Activated CD8-positive, alpha-beta memory T cell treated with anti-CD3 and anti-CD28 coated beads, Interleukin-2, amount 50 U/mL, for 1 hour (primary cell): Measurements from ENCODE around the gene LASP1.
"Not testable (repeated sequence)": the region's sequence is repeated elsewhere in the genome, so short reads cannot be mapped to it uniquely, and the experiment has no call there.

Experiments used
- DNase-seq: peaks from one replicate; pipeline ENCODE4 v3.0.0-alpha.2; 2020; ENCODE audit errors: extremely low read depth

The LASP1 gene

DNA sequence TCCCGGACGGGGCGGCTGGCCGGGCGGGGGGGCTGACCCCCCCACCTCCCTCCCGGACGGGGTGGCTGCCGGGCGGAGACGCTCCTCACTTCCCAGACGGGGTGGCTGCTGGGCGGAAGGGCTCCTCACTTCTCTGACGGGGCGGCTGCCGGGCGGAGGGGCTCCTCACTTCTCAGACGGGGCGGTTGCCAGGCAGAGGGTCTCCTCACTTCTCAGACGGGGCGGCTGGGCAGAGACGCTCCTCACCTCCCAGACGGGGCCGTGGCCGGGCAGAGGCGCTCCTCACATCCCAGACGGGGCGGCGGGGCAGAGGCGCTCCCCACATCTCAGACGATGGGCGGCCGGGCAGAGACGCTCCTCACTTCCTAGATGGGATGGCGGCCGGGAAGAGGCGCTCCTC is 60.9 kb downstream of the LASP1 start:
- DNase-seq = not testable (repeated sequence)

DNA sequence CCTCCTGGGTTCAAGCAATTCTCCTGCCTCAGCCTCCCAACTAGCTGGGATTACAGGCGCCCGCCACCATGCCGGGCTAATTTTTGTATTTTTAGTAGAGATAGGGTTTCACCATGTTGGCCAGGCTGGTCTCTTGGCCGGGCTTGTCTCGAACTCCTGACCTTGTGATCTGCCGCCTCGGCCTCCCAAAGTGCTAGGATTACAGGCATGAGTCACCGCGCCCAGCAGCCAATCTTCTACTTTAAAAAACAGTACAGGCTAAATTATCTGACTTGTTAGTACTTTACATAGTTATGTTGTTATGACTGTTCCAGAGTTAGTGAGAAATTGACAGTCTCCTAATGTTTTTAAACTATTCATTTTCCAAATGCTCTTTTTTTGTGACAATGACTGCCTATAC is 64.1 kb downstream of the LASP1 start:
- not testable (repeated sequence) for DNase-seq

DNA sequence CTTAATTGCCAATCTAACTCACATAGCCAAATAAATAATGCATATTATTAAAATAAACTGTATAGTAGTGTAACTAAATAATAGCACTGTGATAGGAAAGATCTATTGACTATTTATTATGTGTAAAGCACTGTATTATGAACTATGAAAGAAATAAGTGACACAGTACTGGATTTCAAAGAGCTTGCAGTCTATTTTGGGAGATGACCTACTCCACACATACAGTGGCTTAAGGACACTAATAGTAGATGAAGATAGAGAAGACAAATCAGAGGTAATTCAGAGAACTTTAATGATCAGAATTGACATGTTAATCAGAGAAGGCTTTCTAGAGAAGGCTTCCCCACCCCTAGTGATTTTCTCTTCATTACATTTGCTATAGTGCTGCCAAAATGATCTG is 70.1 kb downstream of the LASP1 start:
- no peak for DNase-seq

DNA sequence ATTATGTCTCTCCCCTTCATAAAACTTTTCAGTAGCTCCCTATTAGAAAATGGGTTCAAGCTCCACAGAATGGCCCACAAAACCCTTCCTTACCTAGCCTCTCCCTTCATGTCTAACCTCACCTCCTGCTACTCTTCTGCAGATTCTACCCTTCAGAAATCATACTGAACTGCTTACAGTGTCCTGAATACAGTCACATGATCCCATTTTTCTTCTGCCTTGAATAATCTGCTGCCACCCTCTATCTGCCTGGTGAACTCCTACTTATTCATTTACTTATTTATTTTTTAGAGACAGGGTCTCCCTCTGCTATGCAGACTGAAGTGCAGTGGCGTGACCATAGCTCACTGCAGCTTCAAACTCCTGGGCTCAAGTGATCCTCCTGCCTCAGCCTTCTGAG is 70.5 kb downstream of the LASP1 start:
- DNase-seq = no peak

DNA sequence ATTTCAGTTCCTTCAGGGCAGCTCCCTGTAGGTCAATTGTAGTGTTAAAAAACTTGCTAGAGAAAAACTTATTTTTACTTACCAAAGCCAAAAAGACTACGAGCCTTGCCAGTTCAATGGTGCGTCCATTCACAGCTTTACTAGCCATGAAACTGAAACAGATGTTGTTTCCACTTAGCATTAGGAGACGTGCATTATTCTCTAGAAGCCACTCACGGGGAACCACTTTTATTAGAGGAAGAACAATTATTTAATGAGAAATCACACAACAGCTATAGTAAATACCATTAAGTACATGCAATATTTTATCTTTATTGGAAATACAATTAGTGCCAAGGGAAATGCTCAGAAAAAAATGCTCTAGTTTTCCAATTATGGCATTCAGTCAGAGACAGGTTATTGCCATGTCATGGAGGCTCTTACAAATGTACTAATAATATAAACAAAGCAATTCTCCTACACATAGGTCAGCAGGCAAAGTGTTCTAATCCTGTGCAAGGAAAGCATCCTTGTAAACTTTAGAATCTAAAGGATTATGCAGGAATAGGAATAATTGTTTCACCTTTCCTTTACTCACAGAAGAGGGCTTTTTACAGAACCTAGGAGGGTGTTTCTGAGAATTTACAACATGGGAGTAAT is 73.0 kb downstream of the LASP1 start:
- DNase-seq = no peak

DNA sequence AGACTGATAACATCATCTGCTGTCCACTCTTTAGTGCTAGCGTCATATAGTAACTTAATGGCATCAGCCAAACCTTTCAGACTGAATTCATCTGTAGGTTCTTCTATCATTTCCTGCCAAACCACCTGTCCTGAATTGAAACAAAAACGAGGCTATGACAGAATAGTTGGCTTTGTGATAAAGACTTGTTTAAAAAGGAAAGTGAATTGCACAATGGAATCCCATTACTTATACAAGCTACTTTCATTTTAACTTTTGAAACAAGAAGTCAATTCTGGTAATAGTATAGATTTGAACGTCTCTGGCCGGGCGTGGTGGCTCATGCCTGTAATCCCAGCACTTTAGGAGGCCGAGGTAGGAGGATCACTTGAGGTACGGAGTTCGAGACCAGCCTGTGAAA is 73.7 kb downstream of the LASP1 start:
- no peak for DNase-seq

DNA sequence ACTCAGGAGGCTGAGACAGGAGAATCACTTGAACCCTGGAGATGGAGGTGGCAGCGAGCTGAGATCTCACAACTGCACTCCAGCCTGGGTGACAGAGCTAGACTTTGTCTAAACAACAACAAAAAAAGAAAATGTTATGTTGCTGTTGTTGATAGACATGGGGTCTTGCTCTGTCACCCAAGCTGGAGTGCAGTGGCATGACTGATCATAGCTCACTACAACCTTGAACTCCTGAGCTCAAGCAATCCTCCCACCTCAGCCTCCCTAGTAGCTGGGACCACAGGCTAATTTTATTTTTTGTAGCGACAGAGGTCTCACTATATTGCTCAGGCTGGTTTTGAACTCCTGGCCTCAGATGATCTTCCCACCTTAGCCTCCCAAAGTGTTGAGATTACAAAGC is 77.3 kb downstream of the LASP1 start:
- DNase-seq = no peak

DNA sequence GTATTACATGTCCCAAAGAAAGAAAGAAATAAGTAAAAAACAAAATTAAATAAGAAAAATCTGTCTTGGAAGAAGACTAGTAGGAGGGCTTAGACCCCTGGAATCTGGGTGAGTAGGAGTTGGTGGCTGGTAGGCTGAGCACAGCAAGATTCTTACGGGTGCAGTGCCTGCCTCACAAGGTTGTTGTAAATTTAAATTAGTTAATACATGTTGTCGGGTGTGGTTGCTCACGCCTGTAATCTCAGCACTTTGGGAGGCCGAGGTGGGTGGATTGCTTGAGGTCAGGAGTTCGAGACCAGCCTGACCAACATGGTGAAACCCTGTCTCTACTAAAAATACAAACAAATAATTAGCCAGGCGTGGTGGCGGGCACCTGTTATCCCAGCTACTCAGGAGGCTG is 83.9 kb downstream of the LASP1 start:
- not testable (repeated sequence) for DNase-seq

DNA sequence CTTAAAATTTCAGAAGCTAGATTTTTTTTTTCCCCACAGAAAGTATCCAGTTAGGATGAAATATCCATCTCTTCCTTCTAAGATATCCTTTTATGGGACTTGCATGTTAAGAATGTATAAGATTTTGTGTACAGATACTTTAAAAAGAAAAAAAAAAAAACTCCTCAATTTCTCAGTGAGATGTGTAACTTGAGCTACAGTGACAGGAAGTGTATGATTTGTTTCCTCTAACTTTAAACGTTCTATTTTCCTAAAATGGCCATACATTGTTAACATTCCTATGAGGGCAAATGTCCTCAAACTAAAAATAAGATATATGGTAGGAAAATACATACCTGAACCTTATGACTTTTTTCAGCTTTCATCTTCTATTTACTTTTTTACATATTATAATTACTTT is 88.5 kb downstream of the LASP1 start:
- DNase-seq = no peak

DNA sequence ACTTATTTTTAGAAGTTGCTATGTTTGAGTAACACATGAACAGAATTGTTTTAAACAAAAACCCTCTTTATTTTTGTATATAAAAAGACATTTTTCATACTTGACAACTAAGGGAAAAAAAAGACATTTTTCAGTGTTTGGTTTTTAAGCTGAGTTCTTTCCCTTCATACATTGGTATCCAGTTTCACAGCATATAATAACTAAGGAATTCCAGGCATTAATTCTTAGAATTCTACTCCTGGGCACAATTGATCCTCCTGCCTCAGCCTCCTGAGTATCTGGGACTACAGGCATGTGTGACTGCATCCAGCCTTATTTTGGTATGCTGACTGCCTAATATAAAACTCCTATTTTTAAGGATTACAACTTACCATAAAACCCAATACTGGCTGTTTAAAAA is 88.9 kb downstream of the LASP1 start:
- DNase-seq = no peak

DNA sequence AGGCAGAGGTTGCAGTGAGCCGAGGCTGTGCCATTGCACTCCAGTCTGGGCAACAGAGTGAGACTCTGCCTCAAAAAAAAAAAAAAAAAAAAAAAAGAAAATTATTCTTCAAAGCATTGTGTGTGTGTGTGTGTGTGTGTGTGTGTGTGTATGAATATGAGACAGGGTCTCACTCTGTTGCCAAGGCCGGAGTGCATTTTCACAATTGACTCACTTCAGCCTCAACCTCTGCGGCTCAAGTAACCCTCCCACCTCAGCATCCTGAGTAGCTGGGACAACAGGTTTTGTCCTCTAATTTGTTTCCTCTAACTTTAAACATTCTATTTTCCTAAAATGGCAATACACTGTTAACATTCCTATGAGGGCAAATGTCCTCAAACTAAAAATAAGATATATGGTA is 89.7 kb downstream of the LASP1 start:
- DNase-seq = no peak

DNA sequence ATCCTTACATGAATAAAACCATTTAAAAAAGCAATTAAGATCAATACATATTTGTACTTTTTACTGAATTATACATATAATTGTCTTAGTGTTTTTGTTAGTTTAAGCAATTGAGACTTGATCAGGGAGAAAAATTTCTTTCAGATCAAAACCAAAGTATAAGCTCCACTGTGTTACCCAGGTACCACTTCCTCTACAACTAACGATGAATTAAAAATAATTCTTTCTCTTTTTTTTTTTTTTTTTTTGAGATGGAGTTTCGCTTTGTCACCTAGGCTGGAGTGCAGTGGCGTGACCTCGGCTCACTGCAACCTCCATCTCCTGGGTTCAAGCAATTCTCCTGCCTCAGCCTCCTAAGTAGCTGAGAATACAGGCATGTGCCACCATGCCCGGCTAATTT is 90.5 kb downstream of the LASP1 start:
- DNase-seq = no peak

DNA sequence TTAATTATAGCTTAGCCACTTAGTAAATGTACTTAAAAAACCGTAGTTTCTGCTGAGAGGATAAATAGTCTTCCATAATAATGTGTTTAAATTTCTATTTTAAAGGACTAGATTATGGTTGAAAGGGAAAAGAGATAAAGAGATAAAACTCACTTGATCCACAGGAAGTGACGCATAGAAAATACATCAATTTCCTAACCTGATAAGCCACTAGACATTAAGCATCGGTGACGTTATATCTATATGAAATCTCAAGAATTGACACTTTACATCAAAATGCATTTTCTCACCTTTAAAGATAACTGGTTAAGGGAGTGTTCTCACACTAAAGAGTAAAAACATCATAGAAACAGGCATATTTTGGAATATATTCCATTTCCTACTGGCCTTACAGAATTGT is 91.6 kb downstream of the LASP1 start:
- DNase-seq = no peak

DNA sequence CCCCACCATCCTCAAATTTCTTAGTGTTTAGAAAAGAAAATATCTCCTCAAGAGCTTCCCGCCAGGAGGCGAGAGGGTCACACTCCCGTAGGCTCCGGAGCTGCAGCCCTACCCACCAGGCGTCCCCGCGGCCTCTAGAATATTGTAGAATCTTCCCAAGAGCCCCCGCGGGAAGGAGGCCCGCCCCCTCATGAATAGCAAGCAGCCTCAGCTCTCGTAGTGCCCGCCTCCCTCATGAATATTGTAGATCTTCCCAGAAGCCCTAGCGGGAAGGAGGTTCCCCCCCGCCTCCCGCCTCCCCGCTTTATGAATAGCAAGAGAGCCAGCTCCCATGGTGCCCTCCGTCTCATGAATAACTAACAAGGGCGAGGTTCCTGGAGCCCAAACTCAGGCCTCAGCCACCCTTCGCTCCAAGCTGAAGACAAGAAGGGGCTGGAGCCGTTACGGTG is 97.5 kb downstream of the LASP1 start, which contains the start of gene FBXO47:
Gene FBXO47 (minus strand): TSS at position 114 of the 449 bp plus-strand sequence. CDS start 4,378 bp downstream, outside the sequence.
- DNase-seq = peak; percentile 68

DNA sequence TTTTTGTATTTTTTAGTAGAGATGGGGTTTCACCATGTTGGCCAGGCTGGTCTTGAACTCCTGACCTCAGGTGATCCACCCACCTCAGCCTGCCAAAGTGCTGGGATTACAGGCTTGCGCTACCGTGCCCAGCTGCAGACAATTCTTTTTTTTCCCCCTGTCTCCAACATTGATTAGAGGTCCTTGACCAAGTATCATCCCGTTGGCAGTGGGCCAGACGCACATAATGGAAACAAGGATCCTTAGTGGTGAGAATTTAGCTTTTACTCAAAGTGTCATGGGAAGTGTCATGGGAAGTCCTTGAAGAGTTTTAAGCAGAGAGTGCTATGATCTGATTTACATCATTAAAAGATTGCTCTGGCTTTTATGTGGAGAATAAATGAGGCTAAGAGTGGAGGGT is 99.4 kb downstream of the LASP1 start:
- DNase-seq = no peak

DNA sequence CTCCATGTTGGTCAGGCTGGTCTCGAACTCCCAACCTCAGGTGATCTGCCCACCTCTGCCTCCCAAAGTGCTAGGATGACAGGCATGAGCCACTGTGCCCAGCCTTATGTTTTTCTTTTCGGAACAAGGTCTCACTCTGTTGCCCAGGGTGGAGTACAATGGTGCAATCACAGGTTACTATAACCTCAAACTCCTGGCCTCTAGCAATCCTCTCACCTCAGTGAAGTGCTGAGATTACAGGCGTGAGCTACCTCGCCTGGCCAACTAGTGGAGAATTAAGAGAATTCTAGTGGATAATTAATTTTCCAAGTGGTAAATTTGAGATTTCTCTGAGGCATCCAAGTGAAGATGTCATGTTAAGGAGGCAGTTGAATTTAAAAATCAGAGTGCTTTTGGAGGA is 100.3 kb downstream of the LASP1 start:
- no peak for DNase-seq

DNA sequence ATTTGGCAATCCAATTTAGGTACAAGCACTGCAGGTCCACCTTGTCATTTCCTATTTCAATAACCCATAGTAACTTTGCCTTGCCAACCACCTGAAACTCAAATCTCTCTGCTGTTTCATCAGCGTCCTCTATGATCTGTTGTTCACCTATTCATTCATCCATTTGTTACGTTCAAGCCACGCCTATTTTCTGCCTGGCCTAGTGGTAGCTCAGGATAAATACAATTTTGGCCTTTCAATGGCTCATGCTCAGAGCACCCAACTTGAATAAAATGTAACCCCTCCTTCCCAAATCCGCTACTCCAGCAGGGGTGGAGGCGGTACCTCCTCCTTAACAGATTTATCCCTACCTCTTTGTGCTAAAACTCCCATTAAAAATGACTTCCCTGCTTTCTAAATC is 100.9 kb downstream of the LASP1 start:
- DNase-seq = no peak
